ENCODE data around the gene PHACTR1.

The PHACTR1 gene

GRCh38 chr6:13009461-13009860, 292.9 kb downstream of the PHACTR1 start:
- no peak overlapping the region for H3K27ac ChIP-seq (replicated peaks)
- peaks cover 10% of the 10 kb centered on the region for H3K27me3 ChIP-seq (ENCODE audit: insufficient read depth, poor library complexity, severe bottlenecking)
- TF ChIP-seq SPI1 (IDR thresholded peaks at IDR 0.05; ENCODE audit: borderline replicate concordance, low read depth) (no peak), GABPA (IDR thresholded peaks at IDR 0.05; ENCODE audit: low read depth) (no peak), POLR2AphosphoS5 (IDR thresholded peaks at IDR 0.05; ENCODE audit: low read depth) (no peak)
- TF ChIP-seq, protein P1, sequence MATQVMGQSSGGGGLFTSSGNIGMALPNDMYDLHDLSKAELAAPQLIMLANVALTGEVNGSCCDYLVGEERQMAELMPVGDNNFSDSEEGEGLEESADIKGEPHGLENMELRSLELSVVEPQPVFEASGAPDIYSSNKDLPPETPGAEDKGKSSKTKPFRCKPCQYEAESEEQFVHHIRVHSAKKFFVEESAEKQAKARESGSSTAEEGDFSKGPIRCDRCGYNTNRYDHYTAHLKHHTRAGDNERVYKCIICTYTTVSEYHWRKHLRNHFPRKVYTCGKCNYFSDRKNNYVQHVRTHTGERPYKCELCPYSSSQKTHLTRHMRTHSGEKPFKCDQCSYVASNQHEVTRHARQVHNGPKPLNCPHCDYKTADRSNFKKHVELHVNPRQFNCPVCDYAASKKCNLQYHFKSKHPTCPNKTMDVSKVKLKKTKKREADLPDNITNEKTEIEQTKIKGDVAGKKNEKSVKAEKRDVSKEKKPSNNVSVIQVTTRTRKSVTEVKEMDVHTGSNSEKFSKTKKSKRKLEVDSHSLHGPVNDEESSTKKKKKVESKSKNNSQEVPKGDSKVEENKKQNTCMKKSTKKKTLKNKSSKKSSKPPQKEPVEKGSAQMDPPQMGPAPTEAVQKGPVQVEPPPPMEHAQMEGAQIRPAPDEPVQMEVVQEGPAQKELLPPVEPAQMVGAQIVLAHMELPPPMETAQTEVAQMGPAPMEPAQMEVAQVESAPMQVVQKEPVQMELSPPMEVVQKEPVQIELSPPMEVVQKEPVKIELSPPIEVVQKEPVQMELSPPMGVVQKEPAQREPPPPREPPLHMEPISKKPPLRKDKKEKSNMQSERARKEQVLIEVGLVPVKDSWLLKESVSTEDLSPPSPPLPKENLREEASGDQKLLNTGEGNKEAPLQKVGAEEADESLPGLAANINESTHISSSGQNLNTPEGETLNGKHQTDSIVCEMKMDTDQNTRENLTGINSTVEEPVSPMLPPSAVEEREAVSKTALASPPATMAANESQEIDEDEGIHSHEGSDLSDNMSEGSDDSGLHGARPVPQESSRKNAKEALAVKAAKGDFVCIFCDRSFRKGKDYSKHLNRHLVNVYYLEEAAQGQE (IDR thresholded peaks at IDR 0.05; ENCODE audit: insufficient replicate concordance, low read depth) = no peak
- TF ChIP-seq, protein P2, sequence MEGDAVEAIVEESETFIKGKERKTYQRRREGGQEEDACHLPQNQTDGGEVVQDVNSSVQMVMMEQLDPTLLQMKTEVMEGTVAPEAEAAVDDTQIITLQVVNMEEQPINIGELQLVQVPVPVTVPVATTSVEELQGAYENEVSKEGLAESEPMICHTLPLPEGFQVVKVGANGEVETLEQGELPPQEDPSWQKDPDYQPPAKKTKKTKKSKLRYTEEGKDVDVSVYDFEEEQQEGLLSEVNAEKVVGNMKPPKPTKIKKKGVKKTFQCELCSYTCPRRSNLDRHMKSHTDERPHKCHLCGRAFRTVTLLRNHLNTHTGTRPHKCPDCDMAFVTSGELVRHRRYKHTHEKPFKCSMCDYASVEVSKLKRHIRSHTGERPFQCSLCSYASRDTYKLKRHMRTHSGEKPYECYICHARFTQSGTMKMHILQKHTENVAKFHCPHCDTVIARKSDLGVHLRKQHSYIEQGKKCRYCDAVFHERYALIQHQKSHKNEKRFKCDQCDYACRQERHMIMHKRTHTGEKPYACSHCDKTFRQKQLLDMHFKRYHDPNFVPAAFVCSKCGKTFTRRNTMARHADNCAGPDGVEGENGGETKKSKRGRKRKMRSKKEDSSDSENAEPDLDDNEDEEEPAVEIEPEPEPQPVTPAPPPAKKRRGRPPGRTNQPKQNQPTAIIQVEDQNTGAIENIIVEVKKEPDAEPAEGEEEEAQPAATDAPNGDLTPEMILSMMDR (IDR thresholded peaks at IDR 0.05; ENCODE audit: insufficient read depth, low read length) = no peak
- H3K4me3 ChIP-seq (replicated peaks; ENCODE audit: insufficient read depth, low read length) = no peak overlapping the region
- no peak for DNase-seq (ENCODE audit: low read depth in 1 of 2, low spot score in 1 of 2)

GRCh38 chr6:13011612-13012146, 295.1 kb downstream of the PHACTR1 start:
- no peak for DNase-seq (ENCODE audit: low read depth in 1 of 2, low spot score in 1 of 2)
- no peak for TF ChIP-seq GABPA (IDR thresholded peaks at IDR 0.05; ENCODE audit: low read depth)
- TF ChIP-seq, protein P2 (IDR thresholded peaks at IDR 0.05; ENCODE audit: insufficient read depth, low read length) = no peak
- no peak for TF ChIP-seq SPI1 (IDR thresholded peaks at IDR 0.05; ENCODE audit: borderline replicate concordance, low read depth)
- TF ChIP-seq POLR2AphosphoS5 (IDR thresholded peaks at IDR 0.05; ENCODE audit: low read depth) = no peak
- TF ChIP-seq, protein P1 (IDR thresholded peaks at IDR 0.05; ENCODE audit: insufficient replicate concordance, low read depth) = no peak
- Histone ChIP-seq H3K4me3 (replicated peaks; ENCODE audit: insufficient read depth, low read length) (no peak overlapping the region), H3K27me3 (ENCODE audit: insufficient read depth, poor library complexity, severe bottlenecking) (peaks cover 13% of the 10 kb centered on the region), H3K27ac (replicated peaks) (no peak overlapping the region)

DNA sequence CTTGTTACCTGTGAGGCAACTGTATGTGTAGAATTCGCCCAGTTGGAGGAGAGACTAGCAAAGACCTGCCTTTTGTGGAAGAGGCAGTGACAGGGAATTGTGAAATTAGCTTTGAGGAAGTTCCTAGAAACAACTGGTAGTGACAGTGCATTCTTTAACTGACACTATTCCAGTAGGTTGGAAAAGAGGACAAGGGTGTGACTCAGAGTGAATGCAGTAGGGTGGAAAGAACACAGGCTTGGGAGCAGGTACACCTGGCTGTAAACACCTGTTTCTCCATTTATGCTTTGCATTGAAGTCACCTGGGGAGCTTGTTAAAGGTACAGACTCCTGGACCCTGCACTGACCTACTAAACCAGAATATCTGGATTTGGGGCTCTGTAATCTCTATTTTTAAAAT, 295.7 kb downstream of the PHACTR1 start:
- H3K4me3 ChIP-seq (replicated peaks; ENCODE audit: insufficient read depth, low read length) = no peak overlapping the region
- H3K27me3 ChIP-seq (ENCODE audit: insufficient read depth, poor library complexity, severe bottlenecking) = peaks cover 13% of the 10 kb centered on the region
- peak; percentile 47 to 60 for DNase-seq (ENCODE audit: low read depth in 1 of 2, low spot score in 1 of 2)
- TF ChIP-seq, protein P1 (IDR thresholded peaks at IDR 0.05; ENCODE audit: insufficient replicate concordance, low read depth) = no peak
- TF ChIP-seq SPI1 (IDR thresholded peaks at IDR 0.05; ENCODE audit: borderline replicate concordance, low read depth) (peak; percentile 39; the same call in 1 of the 2 replicates), POLR2AphosphoS5 (IDR thresholded peaks at IDR 0.05; ENCODE audit: low read depth) (no peak), GABPA (IDR thresholded peaks at IDR 0.05; ENCODE audit: low read depth) (no peak)
- TF ChIP-seq, protein P2 (IDR thresholded peaks at IDR 0.05; ENCODE audit: insufficient read depth, low read length) = no peak
- no peak overlapping the region for H3K27ac ChIP-seq (replicated peaks)
